ENCODE data around the gene ACTR1B.
"Not testable (repeated sequence)": the region's sequence is repeated elsewhere in the genome, so short reads cannot be mapped to it uniquely, and the experiment has no call there.

DNA sequence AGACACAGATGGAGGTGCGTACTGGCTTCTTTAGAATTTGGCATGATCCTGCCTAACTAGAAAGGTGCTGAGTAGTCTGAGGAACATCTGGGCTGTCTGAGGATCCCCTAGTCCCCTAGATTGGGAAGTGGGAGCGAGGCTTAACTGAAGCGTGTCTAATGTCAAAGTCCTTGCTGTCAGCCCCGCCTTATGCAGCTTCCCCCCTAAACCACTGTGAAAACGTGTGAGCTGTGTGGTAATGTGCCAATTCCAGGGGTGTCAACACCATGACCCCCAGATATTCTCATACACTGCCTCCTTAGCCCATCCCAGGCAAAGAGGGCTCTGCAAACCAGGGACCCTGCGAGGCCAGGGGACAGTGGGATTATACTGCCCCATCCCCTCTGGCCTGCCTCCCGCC is 51.9 kb downstream of the ACTR1B start:
- not testable (repeated sequence) for TF ChIP-seq POLR2A (IDR thresholded peaks at IDR 0.05)
- TF ChIP-seq, protein P1, sequence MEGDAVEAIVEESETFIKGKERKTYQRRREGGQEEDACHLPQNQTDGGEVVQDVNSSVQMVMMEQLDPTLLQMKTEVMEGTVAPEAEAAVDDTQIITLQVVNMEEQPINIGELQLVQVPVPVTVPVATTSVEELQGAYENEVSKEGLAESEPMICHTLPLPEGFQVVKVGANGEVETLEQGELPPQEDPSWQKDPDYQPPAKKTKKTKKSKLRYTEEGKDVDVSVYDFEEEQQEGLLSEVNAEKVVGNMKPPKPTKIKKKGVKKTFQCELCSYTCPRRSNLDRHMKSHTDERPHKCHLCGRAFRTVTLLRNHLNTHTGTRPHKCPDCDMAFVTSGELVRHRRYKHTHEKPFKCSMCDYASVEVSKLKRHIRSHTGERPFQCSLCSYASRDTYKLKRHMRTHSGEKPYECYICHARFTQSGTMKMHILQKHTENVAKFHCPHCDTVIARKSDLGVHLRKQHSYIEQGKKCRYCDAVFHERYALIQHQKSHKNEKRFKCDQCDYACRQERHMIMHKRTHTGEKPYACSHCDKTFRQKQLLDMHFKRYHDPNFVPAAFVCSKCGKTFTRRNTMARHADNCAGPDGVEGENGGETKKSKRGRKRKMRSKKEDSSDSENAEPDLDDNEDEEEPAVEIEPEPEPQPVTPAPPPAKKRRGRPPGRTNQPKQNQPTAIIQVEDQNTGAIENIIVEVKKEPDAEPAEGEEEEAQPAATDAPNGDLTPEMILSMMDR (IDR thresholded peaks at IDR 0.05), result not testable (repeated sequence)

Measured in gastroesophageal sphincter (tissue), 3 donors.